GM12878 (cell line): ENCODE data around the gene TRHDE. TPM values are rescaled to one million over a fixed set of nuclear protein-coding genes. Genes with fewer than 3 reads are reported as not detected.

Experiments used
- ATAC-seq: fragments of 200-7000 bp; cut with Tn5 transposase; 3 replicates; pipeline ENCODE4 v1.9.1; 2020; ENCODE audit warnings: mild to moderate bottlenecking, moderate library complexity
- BruUV-seq: library from RNA; stranded (reverse); fragments of 400-500 nt; replicated peaks from 2 replicates; lab custom pipeline; 2021; lab: Mats Ljungman, UMichigan
- CTCF ChIA-PET: fragments of 300-600 bp; sonication (Branson Sonifier 250); formaldehyde crosslinking; extraction: SDS; loops from one replicate; lab custom pipeline; 2021; ENCODE audit warnings: inconsistent platforms; lab: Yijun Ruan, JAX
- POLR2A ChIA-PET: fragments of 350-600 bp; formaldehyde crosslinking; extraction: SDS; loops from one replicate; lab custom pipeline; 2021; ENCODE audit warnings: inconsistent platforms; lab: Charles Lee
- RAD21 ChIA-PET: fragments of 300-600 bp; sonication (Branson Sonifier 250); formaldehyde crosslinking; loops from one replicate; lab custom pipeline; 2023; ENCODE audit warnings: antibody characterized with exemption; ENCODE audit not compliant: unreplicated experiment; lab: Charles Lee
- SMC1A ChIA-PET: fragments of 300-600 bp; sonication (Branson Sonifier 250); formaldehyde crosslinking; loops from one replicate; lab custom pipeline; 2023; ENCODE audit not compliant: unreplicated experiment, uncharacterized antibody; lab: Charles Lee
- DNase-seq: peaks from one replicate; pipeline ENCODE4 v3.0.0-alpha.2; 2011; ENCODE audit warnings: low read depth, low spot score
- FAIRE-seq: peaks from 3 replicates; lab custom pipeline; 2011; peaks lifted over from hg19 to GRCh38; lab: Jason Lieb, UNC
- H2AFZ ChIP-seq: 2 replicates; pipeline ENCODE4 v1.6.0; 2011; ENCODE audit warnings: low read depth, low read length, control low read depth; ENCODE audit not compliant: control insufficient read depth
- H3K27ac ChIP-seq: 2 replicates; pipeline ENCODE4 v1.5.1; 2011; ENCODE audit warnings: control low read depth; ENCODE audit not compliant: control insufficient read depth, insufficient read depth
- H3K27me3 ChIP-seq, 2 experiments: replicated peaks in 1 of 2; 2 replicates each; pipeline versions ENCODE4 v1.6.0 to v1.6.1; 2011; ENCODE audit warnings: low read length in 1 of 2; ENCODE audit not compliant: control insufficient read depth in 2 of 2, insufficient read depth in 2 of 2
- H3K36me3 ChIP-seq, 2 experiments: 2 replicates each; pipeline ENCODE4 v1.5.1; 2011; ENCODE audit warnings: low read length in 1 of 2; ENCODE audit not compliant: control insufficient read depth in 2 of 2, insufficient read depth in 2 of 2
- H3K4me1 ChIP-seq: 2 replicates; pipeline ENCODE4 v1.6.1; 2011; ENCODE audit warnings: mild to moderate bottlenecking, low read length, moderate library complexity, mixed read lengths; ENCODE audit not compliant: control insufficient read depth, insufficient read depth
- H3K4me2 ChIP-seq: 2 replicates; pipeline ENCODE4 v1.6.0; 2011; ENCODE audit warnings: control low read depth; ENCODE audit not compliant: control insufficient read depth, insufficient read depth
- H3K4me3 ChIP-seq: fragments of 200-600 bp; sonication (generic); 2 replicates; pipeline ENCODE4 v1.5.1; 2016
- H3K79me2 ChIP-seq: 2 replicates; pipeline ENCODE4 v1.6.0; 2011; ENCODE audit warnings: low read length; ENCODE audit not compliant: control insufficient read depth, insufficient read depth
- H3K9ac ChIP-seq: 2 replicates; pipeline ENCODE4 v1.8.0; 2011; ENCODE audit warnings: low read length, control low read depth, mixed read lengths; ENCODE audit not compliant: control insufficient read depth, insufficient read depth
- H3K9me3 ChIP-seq: replicated peaks from 3 replicates; pipeline ENCODE4 v1.5.1; 2011; ENCODE audit warnings: mild to moderate bottlenecking, low read length; ENCODE audit not compliant: control insufficient read depth, insufficient read depth
- H4K20me1 ChIP-seq: 2 replicates; pipeline ENCODE4 v1.6.0; 2011; ENCODE audit not compliant: control insufficient read depth, insufficient read depth
- CREM ChIP-seq: IDR thresholded peaks from 2 replicates; pipeline ENCODE4 v1.6.1; 2014; ENCODE audit warnings: antibody characterized with exemption, low read depth
- MYC ChIP-seq: IDR thresholded peaks from 2 replicates; pipeline ENCODE4 v1.6.1; 2011; ENCODE audit warnings: mild to moderate bottlenecking, low read length, moderate library complexity, inconsistent platforms; ENCODE audit not compliant: insufficient read depth, insufficient replicate concordance, insufficient read length, severe bottlenecking
- NFIC ChIP-seq: IDR thresholded peaks from 2 replicates; pipeline ENCODE4 v1.6.1; 2012; ENCODE audit warnings: low read depth, mild to moderate bottlenecking, inconsistent platforms, low read length, moderate library complexity
- PML ChIP-seq: IDR thresholded peaks from 2 replicates; pipeline ENCODE4 v1.6.1; 2012; ENCODE audit warnings: low read length, inconsistent platforms
- RBBP5 ChIP-seq: fragments of 200-600 bp; sonication (generic); conservative IDR thresholded peaks from 2 replicates; pipeline ENCODE4 v1.6.1; 2016
- STAT1 ChIP-seq: fragments of 450-650 bp; conservative IDR thresholded peaks from 2 replicates; pipeline ENCODE4 v1.6.1; 2014; ENCODE audit warnings: antibody characterized with exemption, mild to moderate bottlenecking
- TBL1XR1 ChIP-seq: IDR thresholded peaks from 2 replicates; pipeline ENCODE4 v1.6.1; 2012; ENCODE audit warnings: low read depth, low read length, improper control_type of control experiment
- TCF12 ChIP-seq: IDR thresholded peaks from 2 replicates; pipeline ENCODE4 v1.6.1; 2011; ENCODE audit warnings: low read depth, mild to moderate bottlenecking, low read length
- TCF7 ChIP-seq: IDR thresholded peaks from 2 replicates; pipeline ENCODE4 v1.6.1; 2014; ENCODE audit warnings: antibody characterized with exemption, borderline replicate concordance
- ZNF207 ChIP-seq: fragments of 450-650 bp; IDR thresholded peaks from 2 replicates; pipeline ENCODE4 v1.6.1; 2014; ENCODE audit warnings: antibody characterized with exemption, mild to moderate bottlenecking, borderline replicate concordance
- ZNF217 ChIP-seq: fragments of 450-650 bp; IDR thresholded peaks from 2 replicates; pipeline ENCODE4 v1.6.1; 2017; ENCODE audit warnings: antibody characterized with exemption, mild to moderate bottlenecking
- ZZZ3 ChIP-seq: IDR thresholded peaks from 2 replicates; pipeline ENCODE4 v1.6.1; 2011; ENCODE audit warnings: low read depth; ENCODE audit not compliant: control insufficient read depth, insufficient read length
- WGBS: methylation state at CpG from one replicate; pipeline ENCODE4 v1.1.6; 2016; ENCODE audit warnings: low lambda C conversion rate; ENCODE audit not compliant: insufficient replicate concordance, insufficient coverage; ENCODE audit errors: missing lambda C conversion rate; 5-methylcytosine and 5-hydroxymethylcytosine counted together
- in situ Hi-C: fragments of 300-500 bp; cut with MboI; formaldehyde crosslinking; loops from 9 replicates; pipeline ENCODE4 v1.14.3; 2018; ENCODE audit warnings: mixed read lengths
- intact Hi-C: fragments of 100-400 bp; cut with micrococcal nuclease; formaldehyde crosslinking; loops from one replicate; pipeline ENCODE4 v1.14.2; 2022; ENCODE audit not compliant: unreplicated experiment
- polyA plus RNA-seq, 11 experiments: library from polyadenylated mRNA; depleted of rRNA in 4 of 11; unstranded in 6 of 11; stranded (reverse) in 5 of 11; fragments of >200 nt; fragmentation: Nextera tagmentation in 4 of 11; fragmentation: Illumina TruSeq in 1 of 11; extraction: Ambion mirVana in 4 of 11; extraction: Trizol in 1 of 11; gene quantifications; 1 replicate in 1 of 11; 2 replicates in 10 of 11; pipeline versions ENCODE4 v1.2.1 to v1.2.3, GENCODE V29; 2011 to 2016; ENCODE audit warnings: inconsistent platforms in 2 of 11, missing spikeins in 2 of 11, low read depth in 1 of 11
- total RNA-seq, 4 experiments: library from RNA; depleted of rRNA in 3 of 4; stranded (reverse); fragments of >200 nt in 3 of 4; fragmentation: Illumina TruSeq in 1 of 4; extraction: Trizol in 1 of 4; gene quantifications; 2 replicates each; pipeline versions ENCODE4 v1.2.1 to v1.2.3, GENCODE V29; 2013 to 2021
- TF ChIP-seq, protein P1 (sequence below): fragments of 450-650 bp; formaldehyde crosslinking; IDR thresholded peaks from 2 replicates; pipeline ENCODE4 v1.5.0; 2022; ENCODE audit warnings: mild to moderate bottlenecking, missing genetic modification characterization

TRHDE gene
- total and polyA plus RNA-seq, 10 of the 15 experiments (the other 5 are each of a cell fraction or from before 2014, with no cell fraction given): not detected

DNA sequence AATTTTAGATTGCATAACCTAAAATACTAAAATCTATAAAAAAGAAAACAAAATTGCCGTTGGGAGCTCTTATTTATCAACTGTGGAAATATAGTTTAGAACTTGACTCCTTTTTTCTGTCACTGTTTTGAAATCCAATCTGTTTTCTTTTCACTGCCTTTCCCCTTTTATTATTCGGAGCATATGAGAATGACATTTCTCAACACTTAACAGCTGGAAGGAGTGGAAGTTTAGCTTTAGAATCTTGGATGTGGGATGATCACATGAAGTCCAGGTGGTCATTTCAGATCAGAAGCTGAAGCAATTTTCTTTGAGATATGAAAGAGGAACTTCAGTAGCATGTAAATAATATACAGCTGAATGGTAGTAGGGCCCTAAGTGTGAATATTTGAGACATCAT is 16.7 kb downstream of the TRHDE start:
- SMC1A ChIA-PET: no interaction called here
- Histone ChIP-seq H3K4me2 (no peak overlapping the region), H3K79me2 (no peaks in the 10 kb centered on the region), H3K4me3 (no peak overlapping the region), H4K20me1 (no peaks in the 10 kb centered on the region), H3K4me1 (no peaks in the 10 kb centered on the region), H2AFZ (no peak overlapping the region), H3K9me3 (no peaks in the 10 kb centered on the region), H3K36me3 (no peaks in the 10 kb centered on the region), H3K27ac (no peak overlapping the region), H3K27me3 (no peaks in the 10 kb centered on the region), H3K9ac (no peak overlapping the region)
- POLR2A ChIA-PET: no interaction called here
- in situ Hi-C loops: loop anchor here (10.0 kb wide), 1 partner anchor 274 kb away; no protein-coding TSS in a partner anchor
- FAIRE-seq: no peak
- ATAC-seq: no peak
- RAD21 ChIA-PET: no interaction called here
- WGBS: 2% methylated on average over 2 of the region's 2 CpGs
- CTCF ChIA-PET: interaction anchor here (1.2 kb wide), 1 partner anchor 25 kb away, joined by 3 read pairs; no protein-coding TSS in a partner anchor
- no peak for DNase-seq
- BruUV-seq: no TSS peak
- TF ChIP-seq TCF7: no peak
- TF ChIP-seq TCF12: no peak
- TF ChIP-seq PML: no peak
- no peak for TF ChIP-seq CREM
- TF ChIP-seq MYC: no peak
- TF ChIP-seq, protein P1, sequence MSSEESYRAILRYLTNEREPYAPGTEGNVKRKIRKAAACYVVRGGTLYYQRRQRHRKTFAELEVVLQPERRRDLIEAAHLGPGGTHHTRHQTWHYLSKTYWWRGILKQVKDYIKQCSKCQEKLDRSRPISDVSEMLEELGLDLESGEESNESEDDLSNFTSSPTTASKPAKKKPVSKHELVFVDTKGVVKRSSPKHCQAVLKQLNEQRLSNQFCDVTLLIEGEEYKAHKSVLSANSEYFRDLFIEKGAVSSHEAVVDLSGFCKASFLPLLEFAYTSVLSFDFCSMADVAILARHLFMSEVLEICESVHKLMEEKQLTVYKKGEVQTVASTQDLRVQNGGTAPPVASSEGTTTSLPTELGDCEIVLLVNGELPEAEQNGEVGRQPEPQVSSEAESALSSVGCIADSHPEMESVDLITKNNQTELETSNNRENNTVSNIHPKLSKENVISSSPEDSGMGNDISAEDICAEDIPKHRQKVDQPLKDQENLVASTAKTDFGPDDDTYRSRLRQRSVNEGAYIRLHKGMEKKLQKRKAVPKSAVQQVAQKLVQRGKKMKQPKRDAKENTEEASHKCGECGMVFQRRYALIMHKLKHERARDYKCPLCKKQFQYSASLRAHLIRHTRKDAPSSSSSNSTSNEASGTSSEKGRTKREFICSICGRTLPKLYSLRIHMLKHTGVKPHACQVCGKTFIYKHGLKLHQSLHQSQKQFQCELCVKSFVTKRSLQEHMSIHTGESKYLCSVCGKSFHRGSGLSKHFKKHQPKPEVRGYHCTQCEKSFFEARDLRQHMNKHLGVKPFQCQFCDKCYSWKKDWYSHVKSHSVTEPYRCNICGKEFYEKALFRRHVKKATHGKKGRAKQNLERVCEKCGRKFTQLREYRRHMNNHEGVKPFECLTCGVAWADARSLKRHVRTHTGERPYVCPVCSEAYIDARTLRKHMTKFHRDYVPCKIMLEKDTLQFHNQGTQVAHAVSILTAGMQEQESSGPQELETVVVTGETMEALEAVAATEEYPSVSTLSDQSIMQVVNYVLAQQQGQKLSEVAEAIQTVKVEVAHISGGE (CRISPR knock-in tag): no peak
- TF ChIP-seq RBBP5: no peak
- no peak for TF ChIP-seq ZZZ3
- TF ChIP-seq ZNF217: no peak
- TF ChIP-seq TBL1XR1: no peak
- TF ChIP-seq NFIC: no peak
- no peak for TF ChIP-seq ZNF207
- TF ChIP-seq STAT1: no peak
- intact Hi-C loops: no loop called here
